H1 (cell line): ENCODE data around the gene APOBEC3G. TPM values are rescaled to one million over a fixed set of nuclear protein-coding genes. Genes with fewer than 3 reads are reported as not detected.

Experiments used
- CTCF ChIA-PET: fragments of 300-600 bp; sonication (Branson Sonifier 250); formaldehyde crosslinking; loops from one replicate; lab custom pipeline; 2021; ENCODE audit not compliant: partially characterized antibody; lab: Charles Lee
- POLR2A ChIA-PET: fragments of 300-600 bp; sonication (Branson Sonifier 250); formaldehyde crosslinking; loops from one replicate; lab custom pipeline; 2021; ENCODE audit warnings: inconsistent platforms; ENCODE audit not compliant: partially characterized antibody; lab: Charles Lee
- DNase-seq, 2 experiments: peaks; one replicate each; pipeline versions ENCODE4 v3.0.0 to v3.0.0-alpha.2; 2010 to 2022; ENCODE audit warnings: low spot score in 2 of 2, low read depth in 1 of 2, mixed read lengths in 1 of 2
- FAIRE-seq: peaks from 2 replicates; lab custom pipeline; 2011; peaks lifted over from hg19 to GRCh38; lab: Jason Lieb, UNC
- H2AFZ ChIP-seq: 2 replicates; pipeline ENCODE4 v1.8.1; 2012; ENCODE audit warnings: low read length, inconsistent platforms
- H2AK5ac ChIP-seq: 2 replicates; pipeline ENCODE4 v1.6.1; 2013; ENCODE audit warnings: low read depth, low read length
- H2BK120ac ChIP-seq: replicated peaks from 2 replicates; pipeline ENCODE3; 2013; ENCODE audit warnings: low read depth, low read length, inconsistent platforms
- H2BK12ac ChIP-seq: 2 replicates; pipeline ENCODE4 v1.6.1; 2013; ENCODE audit warnings: low read depth, low read length
- H2BK15ac ChIP-seq: 2 replicates; pipeline ENCODE4 v1.6.1; 2013; ENCODE audit warnings: low read length
- H2BK20ac ChIP-seq: 2 replicates; pipeline ENCODE4 v1.6.1; 2013; ENCODE audit warnings: low read length
- H2BK5ac ChIP-seq: 2 replicates; pipeline ENCODE4 v1.6.1; 2013; ENCODE audit warnings: low read depth, low read length
- H3K14ac ChIP-seq: 2 replicates; pipeline ENCODE4 v1.6.1; 2013; ENCODE audit warnings: inconsistent platforms; ENCODE audit not compliant: insufficient read length
- H3K18ac ChIP-seq: 2 replicates; pipeline ENCODE4 v1.6.1; 2013; ENCODE audit warnings: low read length; ENCODE audit errors: extremely low read depth
- H3K23ac ChIP-seq: 2 replicates; pipeline ENCODE4 v1.6.1; 2013; ENCODE audit warnings: inconsistent platforms; ENCODE audit not compliant: insufficient read length
- H3K23me2 ChIP-seq: 2 replicates; pipeline ENCODE4 v1.6.1; 2013; ENCODE audit warnings: low read depth, low read length
- H3K27ac ChIP-seq: 2 replicates; pipeline ENCODE4 v1.6.1; 2011; ENCODE audit warnings: low read depth, low read length, inconsistent platforms
- H3K27me3 ChIP-seq, 4 experiments: replicated peaks in 1 of 4; 1 replicate in 1 of 4; 2 replicates in 3 of 4; pipeline versions ENCODE4 v1.6.1 to v1.8.1; 2011 to 2013; ENCODE audit warnings: low read length in 3 of 4, mild to moderate bottlenecking in 3 of 4, inconsistent platforms in 2 of 4, mixed read lengths in 2 of 4, moderate library complexity in 1 of 4; ENCODE audit not compliant: control insufficient read depth in 3 of 4, insufficient read depth in 3 of 4; ENCODE audit errors: extremely low read depth in 1 of 4
- H3K36me3 ChIP-seq, 4 experiments: 2 replicates each; pipeline versions ENCODE4 v1.6.1 to v1.8.1; 2011 to 2013; ENCODE audit warnings: mild to moderate bottlenecking in 4 of 4, low read length in 3 of 4, moderate library complexity in 2 of 4, control low read depth in 1 of 4, inconsistent platforms in 1 of 4; ENCODE audit not compliant: insufficient read depth in 4 of 4, control insufficient read depth in 2 of 4
- H3K4ac ChIP-seq: replicated peaks from 2 replicates; pipeline ENCODE3; 2013; ENCODE audit warnings: low read length, low read depth, mixed read lengths, inconsistent platforms; ENCODE audit not compliant: insufficient read length
- H3K4me1 ChIP-seq, 4 experiments: replicated peaks in 1 of 4; 1 replicate in 1 of 4; 2 replicates in 3 of 4; pipeline versions ENCODE4 v1.6.1 to v1.8.1; 2011 to 2013; ENCODE audit warnings: low read length in 3 of 4, inconsistent platforms in 2 of 4, mixed read lengths in 1 of 4; ENCODE audit not compliant: insufficient read depth in 4 of 4, control insufficient read depth in 3 of 4
- H3K4me2 ChIP-seq, 2 experiments: 2 replicates each; pipeline versions ENCODE4 v1.6.1 to v1.8.1; 2011 to 2013; ENCODE audit warnings: low read depth in 2 of 2, low read length in 2 of 2, control low read depth in 1 of 2, inconsistent platforms in 1 of 2, mild to moderate bottlenecking in 1 of 2; ENCODE audit not compliant: insufficient read depth in 1 of 2
- H3K4me3 ChIP-seq, 4 experiments: fragments of 200-600, 300-600 bp in 1 of 4; sonication (generic), shearing (Covaris generic), sonication (Bioruptor Twin) in 1 of 4; 2 replicates each; pipeline versions ENCODE4 v1.5.1 to v1.8.1; 2011 to 2016; ENCODE audit warnings: low read length in 4 of 4, low read depth in 3 of 4, control low read depth in 2 of 4, inconsistent platforms in 2 of 4, mild to moderate bottlenecking in 2 of 4, mixed read lengths in 1 of 4, moderate library complexity in 1 of 4; ENCODE audit not compliant: insufficient read depth in 2 of 4; ENCODE audit errors: extremely low read depth in 1 of 4
- H3K56ac ChIP-seq: replicated peaks from 2 replicates; pipeline ENCODE3; 2013; ENCODE audit warnings: low read depth, mild to moderate bottlenecking, mixed read lengths, low read length, inconsistent platforms; ENCODE audit not compliant: insufficient read length
- H3K79me1 ChIP-seq: 2 replicates; pipeline ENCODE4 v1.6.1; 2013; ENCODE audit warnings: low read depth, low read length, control low read depth
- H3K79me2 ChIP-seq, 2 experiments: 2 replicates each; pipeline versions ENCODE4 v1.6.1 to v1.8.1; 2012 to 2013; ENCODE audit warnings: low read length in 2 of 2, mild to moderate bottlenecking in 2 of 2, inconsistent platforms in 1 of 2; ENCODE audit not compliant: insufficient read depth in 2 of 2, control insufficient read depth in 1 of 2
- H3K9ac ChIP-seq, 4 experiments: replicated peaks in 1 of 4; 1 replicate in 1 of 4; 2 replicates in 3 of 4; pipeline versions ENCODE4 v1.6.1 to v1.8.1; 2011 to 2013; ENCODE audit warnings: low read depth in 3 of 4, low read length in 3 of 4, control low read depth in 2 of 4, mild to moderate bottlenecking in 2 of 4, moderate library complexity in 2 of 4, inconsistent platforms in 1 of 4; ENCODE audit errors: extremely low read depth in 1 of 4
- H3K9me3 ChIP-seq, 2 experiments: 2 replicates each; pipeline versions ENCODE4 v1.6.1 to v1.8.1; 2012 to 2013; ENCODE audit warnings: mild to moderate bottlenecking in 2 of 2, moderate library complexity in 2 of 2, control low read depth in 1 of 2, inconsistent platforms in 1 of 2, low read depth in 1 of 2, low read length in 1 of 2, mixed read lengths in 1 of 2; ENCODE audit not compliant: insufficient read depth in 2 of 2
- H4K20me1 ChIP-seq, 2 experiments: replicated peaks in 1 of 2; 2 replicates each; pipeline versions ENCODE3 to v1.8.1; 2011 to 2013; ENCODE audit warnings: inconsistent platforms in 2 of 2, low read length in 2 of 2, mild to moderate bottlenecking in 1 of 2; ENCODE audit not compliant: insufficient read depth in 2 of 2, control insufficient read depth in 1 of 2
- H4K5ac ChIP-seq: 2 replicates; pipeline ENCODE4 v1.6.1; 2013; ENCODE audit warnings: low read length, low read depth, mixed read lengths, inconsistent platforms; ENCODE audit not compliant: insufficient read length
- H4K8ac ChIP-seq: 2 replicates; pipeline ENCODE4 v1.8.0; 2013; ENCODE audit warnings: mild to moderate bottlenecking, moderate library complexity, low read length, inconsistent platforms; ENCODE audit not compliant: insufficient read depth; ENCODE audit errors: extremely low read depth
- H4K91ac ChIP-seq: replicated peaks from 2 replicates; pipeline ENCODE3; 2013; ENCODE audit warnings: low read length, mixed read lengths, inconsistent platforms; ENCODE audit not compliant: insufficient read length
- ASH2L ChIP-seq: fragments of 200-600, 300-600 bp; sonication (generic); IDR thresholded peaks from one replicate; pipeline ENCODE4 v1.7.1; 2017; ENCODE audit warnings: low read length
- BRCA1 ChIP-seq: IDR thresholded peaks from 2 replicates; pipeline ENCODE4 v1.6.1; 2012; ENCODE audit warnings: low read depth, low read length, improper control_type of control experiment
- CBX8 ChIP-seq: fragments of 300-800, 300-1000 bp; sonication (generic); IDR thresholded peaks from 2 replicates; pipeline ENCODE4 v1.7.1; 2016; ENCODE audit warnings: low read depth, low read length, borderline replicate concordance
- CTBP2 ChIP-seq: IDR thresholded peaks from 2 replicates; pipeline ENCODE4 v1.7.0; 2011; ENCODE audit warnings: borderline replicate concordance, mild to moderate bottlenecking, moderate library complexity, mixed read lengths, low read length; ENCODE audit not compliant: insufficient read depth, insufficient read length
- EZH2 ChIP-seq: fragments of 200-600 bp; sonication (generic); IDR thresholded peaks from 2 replicates; pipeline ENCODE4 v1.7.1; 2012; ENCODE audit warnings: low read depth, mild to moderate bottlenecking, moderate library complexity, low read length, inconsistent platforms; ENCODE audit not compliant: severe bottlenecking
- FOSL1 ChIP-seq: IDR thresholded peaks from 2 replicates; pipeline ENCODE4 v1.6.1; 2011; ENCODE audit warnings: mild to moderate bottlenecking, low read depth, low read length, moderate library complexity; ENCODE audit not compliant: insufficient read depth
- HDAC2 ChIP-seq, 2 experiments: fragments of 300-600 bp in 1 of 2; sonication (generic) in 1 of 2; IDR thresholded peaks; 2 replicates each; pipeline ENCODE4 v1.6.1; 2011 to 2012; ENCODE audit warnings: low read depth in 2 of 2, low read length in 2 of 2, mild to moderate bottlenecking in 2 of 2, moderate library complexity in 2 of 2, borderline replicate concordance in 1 of 2, inconsistent platforms in 1 of 2
- RFX5 ChIP-seq: IDR thresholded peaks from 2 replicates; pipeline ENCODE4 v1.6.1; 2011; ENCODE audit warnings: low read depth, low read length, improper control_type of control experiment, borderline replicate concordance
- SP2 ChIP-seq: IDR thresholded peaks from 2 replicates; pipeline ENCODE4 v1.6.1; 2012; ENCODE audit warnings: mild to moderate bottlenecking, low read length, inconsistent platforms
- TAF1 ChIP-seq: IDR thresholded peaks from 2 replicates; pipeline ENCODE4 v1.6.1; 2011; ENCODE audit warnings: mild to moderate bottlenecking, low read depth, low read length
- WGBS, 2 experiments: shearing (Covaris generic) in 1 of 2; methylation state at CpG; one replicate each; pipeline versions ENCODE4 v1.1.6 to v1.1.7; 2013 to 2015; ENCODE audit warnings: low lambda C conversion rate in 2 of 2, mixed read lengths in 2 of 2, inconsistent platforms in 1 of 2, low coverage in 1 of 2, missing lambda C conversion rate in 1 of 2; ENCODE audit not compliant: insufficient replicate concordance in 2 of 2, insufficient coverage in 1 of 2, insufficient read length in 1 of 2; ENCODE audit errors: extremely low coverage in 1 of 2, missing lambda C conversion rate in 1 of 2; 5-methylcytosine and 5-hydroxymethylcytosine counted together
- polyA plus RNA-seq, 7 experiments: library from polyadenylated mRNA; depleted of rRNA in 3 of 7; stranded (reverse) in 5 of 7; unstranded in 2 of 7; fragments of >200 nt in 5 of 7; fragments of 200-250 nt in 2 of 7; gene quantifications; 1 replicate in 5 of 7; 2 replicates in 1 of 7; 4 replicates in 1 of 7; pipeline versions ENCODE4 v1.2.1 to v1.2.3, GENCODE V29; 2011 to 2013; ENCODE audit warnings: missing spikeins in 2 of 7, mixed read lengths in 2 of 7
- total RNA-seq: library from RNA; stranded (reverse); fragmentation: NEBNext Ultra II Directional; extraction: Animal tissue kit (Norgen Biotek cat#: 25700); gene quantifications from 2 replicates; pipeline ENCODE4 v1.2.1, GENCODE V29; 2021
- TF ChIP-seq, protein P1 (sequence below): IDR thresholded peaks from 2 replicates; pipeline ENCODE4 v1.6.1; 2012; ENCODE audit warnings: inconsistent platforms
- TF ChIP-seq, protein P2 (sequence below): IDR thresholded peaks from 2 replicates; pipeline ENCODE4 v1.6.1; 2011; ENCODE audit warnings: low read length, improper control_type of control experiment

APOBEC3G gene
- total and polyA plus RNA-seq, 2 of the 8 experiments (the other 6 are each of a cell fraction or from before 2014, with no cell fraction given), result 1.7 to 2.0 TPM

DNA sequence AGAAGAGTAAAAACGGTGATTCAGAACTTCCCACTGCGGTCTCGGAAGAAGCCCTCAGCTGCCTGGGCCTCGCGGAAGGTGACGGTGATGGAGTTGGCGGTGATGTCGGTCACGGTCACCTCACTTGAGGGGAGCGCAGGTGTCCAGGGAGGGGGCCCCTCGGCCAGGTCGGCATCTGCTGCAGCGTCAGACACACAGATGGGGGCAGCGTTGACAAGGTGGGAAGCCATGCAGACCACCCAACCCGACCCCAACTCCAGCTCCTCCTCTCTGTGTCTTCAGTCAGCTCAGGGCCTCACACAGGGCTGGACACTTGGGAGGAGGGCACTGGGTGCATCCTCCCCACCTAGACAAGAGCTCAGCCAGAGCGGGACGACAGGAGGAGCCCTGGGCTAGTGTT is 56.8 kb downstream of the APOBEC3G start:
- H4K8ac ChIP-seq, result no peak overlapping the region
- no peak overlapping the region for H3K23ac ChIP-seq
- no peak overlapping the region for H2BK120ac ChIP-seq
- H3K9me3 ChIP-seq, result no peaks in the 10 kb centered on the region
- no peak overlapping the region for H3K4ac ChIP-seq
- H2BK5ac ChIP-seq, result no peak overlapping the region
- H2BK20ac ChIP-seq, result no peak overlapping the region
- H3K36me3 ChIP-seq, result no peaks in the 10 kb centered on the region
- H4K91ac ChIP-seq, result no peak overlapping the region
- H2BK15ac ChIP-seq, result no peak overlapping the region
- H3K4me1 ChIP-seq, result peaks cover 4 to 22% (median 11%) of the 10 kb centered on the region in 4 experiments; a peak in 4 of 7 replicates
- ChIA-PET POLR2A (interaction anchor here (0.9 to 7.4 kb wide), 3 partner anchors 175 to 183 kb away, joined by 4 to 67 read pairs (median 4); partner anchors contain the start of gene RPL3), CTCF (interaction anchor here (0.6 to 5.1 kb wide), 28 partner anchors 9 to 409 kb away, joined by 3 to 47 read pairs (median 5); partner anchors contain the start of gene PDGFB)
- H4K20me1 ChIP-seq, result no peaks in the 10 kb centered on the region
- no peak overlapping the region for H2AK5ac ChIP-seq
- no peak overlapping the region for H3K18ac ChIP-seq
- DNase-seq, result no peak
- H3K4me2 ChIP-seq, result no peak overlapping the region
- no peaks in the 10 kb centered on the region for H3K27me3 ChIP-seq
- H3K4me3 ChIP-seq, result no peak overlapping the region
- no peak overlapping the region for H2AFZ ChIP-seq
- H3K79me1 ChIP-seq, result no peaks in the 10 kb centered on the region
- no peak overlapping the region for H3K56ac ChIP-seq
- FAIRE-seq, result no peak
- no peak overlapping the region for H3K9ac ChIP-seq
- no peaks in the 10 kb centered on the region for H3K23me2 ChIP-seq
- no peak overlapping the region for H3K14ac ChIP-seq
- no peak overlapping the region for H3K27ac ChIP-seq
- WGBS, 2 experiments, result 88% methylated on average over 15 of the region's 17 CpGs; no CpG with 5 or more reads in 1 of the 2 experiments
- H4K5ac ChIP-seq, result no peak overlapping the region
- no peaks in the 10 kb centered on the region for H3K79me2 ChIP-seq
- no peak overlapping the region for H2BK12ac ChIP-seq
- TF ChIP-seq EZH2 (no peak), CTBP2 (no peak), CBX8 (no peak), ASH2L (no peak), HDAC2 (IDR thresholded peaks at IDR 0.05; ENCODE audit: borderline replicate concordance in 1 of 2, low read depth in 2 of 2, low read length in 2 of 2) (no peak), SP2 (no peak), TAF1 (no peak), RFX5 (no peak), FOSL1 (no peak), BRCA1 (no peak)
- TF ChIP-seq, protein P1, sequence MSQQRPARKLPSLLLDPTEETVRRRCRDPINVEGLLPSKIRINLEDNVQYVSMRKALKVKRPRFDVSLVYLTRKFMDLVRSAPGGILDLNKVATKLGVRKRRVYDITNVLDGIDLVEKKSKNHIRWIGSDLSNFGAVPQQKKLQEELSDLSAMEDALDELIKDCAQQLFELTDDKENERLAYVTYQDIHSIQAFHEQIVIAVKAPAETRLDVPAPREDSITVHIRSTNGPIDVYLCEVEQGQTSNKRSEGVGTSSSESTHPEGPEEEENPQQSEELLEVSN, result no peak
- TF ChIP-seq, protein P2, sequence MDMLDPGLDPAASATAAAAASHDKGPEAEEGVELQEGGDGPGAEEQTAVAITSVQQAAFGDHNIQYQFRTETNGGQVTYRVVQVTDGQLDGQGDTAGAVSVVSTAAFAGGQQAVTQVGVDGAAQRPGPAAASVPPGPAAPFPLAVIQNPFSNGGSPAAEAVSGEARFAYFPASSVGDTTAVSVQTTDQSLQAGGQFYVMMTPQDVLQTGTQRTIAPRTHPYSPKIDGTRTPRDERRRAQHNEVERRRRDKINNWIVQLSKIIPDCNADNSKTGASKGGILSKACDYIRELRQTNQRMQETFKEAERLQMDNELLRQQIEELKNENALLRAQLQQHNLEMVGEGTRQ, result no peak
